Stimulated activated CD8-positive, alpha-beta memory T cell treated with anti-CD3 and anti-CD28 coated beads, Interleukin-4, amount 100 ng/mL, for 24 hours (primary cell): ENCODE results near the gene STON2.
"Not testable (repeated sequence)": the region's sequence is repeated elsewhere in the genome, so short reads cannot be mapped to it uniquely, and the experiment has no call there.

Experiments
- DNase-seq: peaks from one replicate; pipeline ENCODE4 v3.0.0-alpha.2; 2020; ENCODE audit warnings: low read depth

STON2 gene

GRCh38 chr14:81382517-81383225 lies 17.5 kb downstream of the STON2 start:
- no peak for DNase-seq

- DNase-seq = not testable (repeated sequence)
Measured at GRCh38 chr14:81380009-81380408, 20.1 kb downstream of the STON2 start.

GRCh38 chr14:81371802-81372201 lies 28.3 kb downstream of the STON2 start:
- no peak for DNase-seq

GRCh38 chr14:81367563-81367962 lies 32.6 kb downstream of the STON2 start:
- no peak for DNase-seq

GRCh38 chr14:81366884-81367283 lies 33.2 kb downstream of the STON2 start:
- DNase-seq = no peak

GRCh38 chr14:81366214-81366613 lies 33.9 kb downstream of the STON2 start:
- DNase-seq = no peak

GRCh38 chr14:81363746-81364378 lies 36.3 kb downstream of the STON2 start:
- DNase-seq = no peak

- no peak for DNase-seq
Measured at GRCh38 chr14:81353691-81354323, 46.3 kb downstream of the STON2 start.

- no peak for DNase-seq
Measured at GRCh38 chr14:81352413-81352812, 47.7 kb downstream of the STON2 start.

- no peak for DNase-seq
Measured at GRCh38 chr14:81351205-81351604, 48.9 kb downstream of the STON2 start.

- no peak for DNase-seq
Measured at GRCh38 chr14:81350344-81351130, 49.6 kb downstream of the STON2 start.

- DNase-seq = no peak
Measured at GRCh38 chr14:81348061-81348460, 52.1 kb downstream of the STON2 start.

GRCh38 chr14:81345781-81346180 lies 54.3 kb downstream of the STON2 start:
- DNase-seq = no peak

GRCh38 chr14:81344481-81345160 lies 55.5 kb downstream of the STON2 start:
- no peak for DNase-seq

- no peak for DNase-seq
Measured at GRCh38 chr14:81343701-81344100, 56.4 kb downstream of the STON2 start.

GRCh38 chr14:81342850-81343580 lies 57.1 kb downstream of the STON2 start:
- no peak for DNase-seq

- DNase-seq = no peak
Measured at GRCh38 chr14:81341781-81342180, 58.3 kb downstream of the STON2 start.

- DNase-seq = no peak
Measured at GRCh38 chr14:81341370-81341769, 58.8 kb downstream of the STON2 start.

GRCh38 chr14:81340201-81340600 lies 59.9 kb downstream of the STON2 start:
- no peak for DNase-seq

- DNase-seq = no peak
Measured at GRCh38 chr14:81337073-81337472, 63.1 kb downstream of the STON2 start.

GRCh38 chr14:81336009-81336408 lies 64.1 kb downstream of the STON2 start:
- DNase-seq = no peak
